ENCODE results near the gene EBLN2.

The EBLN2 gene

DNA sequence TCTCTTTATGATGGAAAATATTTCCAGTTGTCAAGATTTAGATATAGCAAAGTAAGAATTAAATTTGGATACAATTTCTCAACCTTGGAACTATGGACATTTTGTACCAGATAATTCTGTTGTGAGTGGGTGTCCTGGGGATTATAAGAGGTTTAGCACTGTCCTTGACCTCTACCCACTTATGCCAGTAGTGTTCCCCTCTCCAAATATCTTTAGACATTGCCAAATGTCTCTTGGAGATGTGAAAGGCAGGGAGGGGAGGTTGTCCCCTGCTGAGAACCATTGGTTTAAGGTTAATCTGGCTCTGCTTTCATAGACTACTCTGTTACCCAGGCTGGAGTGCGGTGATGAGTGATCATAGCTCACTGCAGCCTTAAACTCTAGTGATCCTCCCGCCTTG is at the start of gene EBLN2:
TSS of gene EBLN2 (plus strand) at position 244 of the 400 bp plus-strand sequence. CDS start 423 bp downstream, outside the sequence.
- no peak for DNase-seq

DNA sequence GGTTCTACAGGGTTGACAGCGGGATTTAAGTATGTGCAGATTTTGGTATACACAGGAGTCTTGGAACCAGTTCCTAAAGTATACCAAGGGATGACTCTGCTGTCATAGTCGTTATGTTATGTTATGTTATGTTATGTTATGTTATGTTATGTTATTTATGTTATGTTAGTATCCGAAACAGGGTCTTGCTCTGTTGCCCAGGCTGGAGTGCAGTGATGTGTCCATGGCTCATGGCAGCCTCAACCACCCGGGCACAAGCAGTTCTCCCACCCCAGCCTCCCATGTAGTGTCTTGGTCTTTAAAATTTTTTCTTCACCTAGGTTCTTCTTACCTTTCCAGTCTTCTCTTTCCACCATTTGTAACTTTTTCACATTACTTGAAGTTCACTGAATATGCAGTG is 43.2 kb upstream of the EBLN2 start:
- no peak for DNase-seq

DNA sequence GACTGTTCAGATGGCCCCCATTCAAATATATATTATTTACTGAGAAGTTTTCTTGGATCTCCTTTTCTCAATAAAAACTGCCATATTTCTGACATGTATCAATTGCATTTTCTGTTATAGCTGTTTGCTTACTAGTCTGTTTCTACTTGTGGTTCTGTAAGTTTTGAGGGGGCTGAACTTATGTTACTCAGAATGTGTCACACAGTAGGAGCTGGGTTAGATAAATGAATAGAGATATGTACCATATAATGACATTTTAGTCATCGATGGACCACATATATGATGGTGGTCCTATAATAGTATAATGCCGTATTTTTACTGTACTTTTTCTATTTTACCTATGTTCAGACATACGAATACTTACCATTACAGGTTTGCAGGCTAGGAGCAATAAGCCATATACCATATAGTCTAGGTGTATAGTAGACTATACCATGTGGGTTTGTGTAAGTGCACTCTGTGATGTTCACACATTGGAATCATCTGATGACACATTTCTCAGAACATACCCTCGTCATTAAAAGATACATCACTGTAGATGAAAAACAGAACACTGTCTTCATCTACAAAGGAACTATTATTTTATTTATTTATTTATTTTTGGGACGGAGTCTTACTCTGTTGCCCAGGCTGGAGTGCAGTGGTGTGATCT is 42.5 kb upstream of the EBLN2 start:
- DNase-seq = no peak

DNA sequence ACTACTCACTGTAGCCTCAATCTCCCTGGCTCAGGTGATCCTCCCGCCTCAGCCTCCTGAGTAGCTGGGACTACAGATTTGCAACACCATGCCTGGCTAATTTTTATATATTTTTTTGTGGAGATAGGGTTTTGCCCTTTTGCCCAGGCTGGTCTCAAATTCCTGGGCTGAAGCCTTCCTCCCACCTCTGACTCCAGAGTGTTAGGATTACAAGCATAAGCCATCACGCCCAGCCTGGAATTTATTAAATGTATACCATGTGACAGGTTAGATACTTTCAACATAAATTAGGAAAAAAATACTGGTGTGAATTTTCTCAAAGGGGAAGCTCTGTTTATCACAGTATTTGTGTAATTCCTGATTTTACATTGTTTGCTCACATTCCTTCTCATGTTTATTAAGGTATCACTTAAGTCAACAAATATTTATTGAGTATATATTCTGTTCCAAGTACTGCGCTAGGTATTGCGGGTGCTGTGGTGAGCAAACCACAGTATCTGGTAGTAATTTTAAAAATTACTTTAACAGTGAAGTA is 40.1 kb upstream of the EBLN2 start:
- DNase-seq = no peak

DNA sequence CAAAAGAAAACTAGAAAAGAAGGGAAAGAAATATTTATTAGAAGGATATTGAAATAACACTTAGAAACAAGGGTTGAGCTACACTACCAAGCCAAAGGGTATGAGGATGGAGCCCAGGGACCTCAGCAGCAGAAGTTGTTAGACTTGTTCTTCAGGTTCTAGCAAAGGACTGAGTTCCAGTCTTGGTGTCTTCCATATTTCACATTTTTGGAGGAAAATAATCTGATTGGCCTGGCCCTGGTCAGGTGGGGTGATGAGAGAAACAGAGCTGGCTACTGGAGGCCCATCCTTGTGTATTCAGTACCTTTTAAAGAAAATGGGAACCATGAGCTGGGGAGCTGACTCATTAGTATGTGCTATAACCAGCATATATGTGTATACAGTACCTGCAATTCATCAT is 36.6 kb upstream of the EBLN2 start:
- no peak for DNase-seq

DNA sequence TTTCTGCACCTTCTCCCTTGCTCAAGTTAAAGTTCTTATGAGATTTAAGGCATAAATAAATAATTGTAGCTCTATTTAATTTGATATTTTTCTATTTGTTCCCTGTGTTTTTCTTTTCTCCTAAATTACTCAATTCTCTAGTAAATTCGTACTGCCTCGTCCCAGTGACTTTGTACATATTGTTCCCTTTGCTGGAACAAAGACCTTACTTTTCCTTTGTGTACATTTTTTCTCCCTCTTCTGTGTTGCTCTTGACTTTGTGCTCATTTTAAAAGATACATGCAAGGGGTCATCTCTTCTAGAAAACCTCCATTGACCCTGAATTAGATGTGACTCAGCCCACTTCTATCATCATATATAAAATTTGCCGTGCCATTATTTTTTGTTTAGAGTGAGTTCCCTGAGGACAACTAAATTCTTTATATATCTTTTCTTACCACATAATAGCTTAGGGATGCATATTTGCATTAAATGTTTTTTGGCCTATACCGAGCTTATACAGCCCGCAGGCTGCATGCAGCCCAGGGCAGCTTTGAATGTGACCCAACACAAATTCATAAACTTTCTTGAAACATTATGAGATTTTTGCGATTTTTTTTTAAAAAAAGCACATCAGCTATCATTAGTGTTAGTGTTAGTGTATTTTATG is 35.2 kb upstream of the EBLN2 start:
- no peak for DNase-seq

DNA sequence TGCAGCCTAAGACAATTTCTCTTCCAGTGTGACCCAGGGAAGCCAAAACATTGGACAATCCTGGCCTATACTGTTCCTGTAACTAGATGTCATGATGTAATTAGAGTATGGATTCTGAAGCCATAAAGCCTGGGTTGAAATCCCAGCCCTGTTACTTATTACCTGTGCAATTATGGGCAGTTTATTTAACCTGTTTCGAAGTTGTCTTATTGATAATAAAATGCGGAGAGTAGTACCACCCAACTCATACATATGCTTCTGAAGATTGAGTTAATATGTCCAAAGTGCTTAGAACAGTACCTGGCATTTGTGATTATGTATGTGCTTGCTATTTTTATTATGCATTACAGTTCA is 34.7 kb upstream of the EBLN2 start:
- DNase-seq = no peak

DNA sequence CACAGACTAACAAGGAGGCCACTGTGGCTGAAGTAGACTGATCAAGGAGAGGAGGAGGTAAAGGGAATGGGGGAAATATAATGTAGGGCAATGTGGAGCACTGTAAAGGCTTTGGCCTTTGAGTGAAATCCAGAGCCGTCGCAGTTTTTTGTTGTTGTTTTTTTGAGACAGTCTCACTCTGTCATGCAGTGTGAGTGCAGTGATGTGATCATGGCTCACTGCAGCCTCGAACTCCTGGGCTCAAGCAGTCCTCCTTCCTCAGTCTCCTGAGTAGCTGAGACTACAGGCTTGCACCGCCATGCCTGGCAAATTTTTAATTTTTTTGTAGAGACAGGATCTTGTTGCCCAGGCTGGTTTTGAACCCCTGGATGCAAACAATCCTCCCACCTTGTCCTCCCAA is 32.7 kb upstream of the EBLN2 start:
- DNase-seq = no peak

DNA sequence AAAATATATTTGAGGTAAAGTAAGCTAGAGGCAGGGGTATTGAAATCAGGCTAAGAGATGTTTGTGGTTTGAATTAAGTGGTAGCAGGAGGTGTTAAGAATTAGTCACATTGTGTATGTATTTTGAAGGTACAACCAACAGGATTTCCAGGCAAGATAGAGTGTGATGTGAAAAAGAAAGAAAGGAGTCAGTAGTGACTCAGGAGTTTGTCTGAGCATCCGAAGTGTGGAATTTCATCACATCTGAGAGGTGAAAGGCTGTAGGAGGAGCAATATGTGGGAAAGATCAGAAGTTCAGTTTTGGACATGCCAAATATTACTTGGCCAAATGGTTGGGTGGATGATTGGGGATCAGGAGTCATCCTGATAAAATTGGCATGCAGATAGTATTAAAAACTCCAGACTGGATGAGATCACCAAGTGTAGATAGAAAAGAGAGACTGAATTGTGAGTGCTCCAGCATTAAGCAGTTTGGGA is 32.1 kb upstream of the EBLN2 start:
- no peak for DNase-seq

DNA sequence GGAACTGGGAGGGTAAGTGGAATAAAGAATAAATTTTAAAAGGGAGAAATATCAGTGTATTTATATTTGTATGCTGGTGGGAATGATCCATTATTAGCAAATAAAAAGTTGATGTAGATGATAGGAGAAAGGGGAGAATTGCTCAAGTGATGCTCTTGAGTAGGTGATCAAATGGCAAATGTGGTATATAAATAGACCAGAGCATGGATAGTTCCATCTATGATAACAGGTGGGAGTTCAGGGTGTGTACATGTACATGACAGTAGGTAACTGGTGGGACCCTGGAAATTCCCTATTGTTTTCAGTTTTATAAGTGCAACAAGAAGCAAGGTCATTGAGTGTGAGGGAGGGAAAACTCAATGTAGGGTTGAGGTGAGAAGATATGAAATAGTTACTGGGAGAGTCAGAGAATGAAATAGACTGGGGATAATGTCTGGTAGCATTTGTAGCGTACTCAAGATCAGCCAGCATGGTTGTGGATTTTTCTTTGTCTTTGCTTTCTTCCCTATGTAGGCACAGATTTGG is 31.3 kb upstream of the EBLN2 start:
- DNase-seq = no peak

DNA sequence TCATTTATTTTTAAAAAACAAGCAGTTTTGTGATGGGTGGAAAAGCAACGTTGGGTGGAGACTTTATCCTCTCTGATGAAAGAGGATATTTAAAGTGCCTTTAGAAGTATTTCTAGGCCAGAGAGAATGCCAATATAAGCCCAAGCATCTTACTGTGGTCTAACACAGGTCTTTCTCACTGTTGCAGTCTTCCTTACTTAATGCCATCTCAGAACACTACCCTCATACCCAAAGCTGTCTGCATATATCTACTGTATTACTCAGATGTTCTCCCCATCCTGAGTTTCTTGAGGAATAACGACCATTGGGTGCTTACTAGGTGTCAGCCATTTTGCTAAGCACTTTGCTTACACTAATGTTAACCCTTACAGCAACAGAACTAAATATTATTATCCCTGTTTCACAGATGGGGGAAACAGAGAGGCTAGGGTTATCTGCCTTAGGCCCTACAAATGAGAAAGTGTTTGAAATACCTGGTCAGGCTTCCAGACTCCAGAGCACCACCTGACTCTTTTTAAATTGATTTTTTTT is 29.8 kb upstream of the EBLN2 start:
- DNase-seq = no peak

DNA sequence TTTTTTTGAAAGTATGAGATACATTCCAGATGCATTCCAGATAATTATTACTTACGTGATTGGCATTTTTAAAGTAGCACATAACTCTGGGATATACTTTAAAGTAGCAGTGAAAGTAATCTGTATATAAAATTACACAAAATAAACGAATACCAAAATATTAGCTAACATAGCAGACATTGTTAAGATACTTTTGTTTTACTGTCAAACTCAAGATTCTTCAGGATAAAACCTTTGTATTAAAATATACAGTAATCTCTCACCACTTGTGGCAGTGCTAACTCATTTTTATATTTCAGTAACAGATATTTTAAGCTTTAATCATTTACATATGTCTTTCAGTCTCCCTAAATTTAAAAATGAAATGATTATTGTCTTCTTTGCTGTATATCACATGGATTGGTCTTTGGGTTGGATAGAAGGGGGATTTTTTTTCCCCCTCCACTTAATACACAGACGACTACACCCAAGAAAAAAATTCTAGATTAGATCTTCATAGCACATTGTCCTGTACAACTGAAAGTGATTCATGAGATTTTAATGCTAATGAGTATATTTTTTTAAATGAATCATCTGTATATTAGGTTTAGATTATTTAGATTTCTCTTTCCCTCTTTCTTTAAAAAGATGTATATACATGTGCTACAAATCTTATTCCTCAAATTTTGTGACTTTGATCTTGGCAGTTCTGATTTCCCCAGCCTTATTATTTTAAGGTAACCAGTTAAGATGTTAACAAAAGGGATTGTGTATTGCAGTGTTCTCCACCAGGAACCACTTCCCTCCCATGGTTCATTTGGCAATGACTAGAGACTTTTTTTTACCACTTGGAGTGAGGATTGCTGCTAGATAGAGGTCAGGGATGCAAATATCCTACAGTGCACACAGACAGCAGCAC is 24.5 kb upstream of the EBLN2 start:
- DNase-seq = no peak

DNA sequence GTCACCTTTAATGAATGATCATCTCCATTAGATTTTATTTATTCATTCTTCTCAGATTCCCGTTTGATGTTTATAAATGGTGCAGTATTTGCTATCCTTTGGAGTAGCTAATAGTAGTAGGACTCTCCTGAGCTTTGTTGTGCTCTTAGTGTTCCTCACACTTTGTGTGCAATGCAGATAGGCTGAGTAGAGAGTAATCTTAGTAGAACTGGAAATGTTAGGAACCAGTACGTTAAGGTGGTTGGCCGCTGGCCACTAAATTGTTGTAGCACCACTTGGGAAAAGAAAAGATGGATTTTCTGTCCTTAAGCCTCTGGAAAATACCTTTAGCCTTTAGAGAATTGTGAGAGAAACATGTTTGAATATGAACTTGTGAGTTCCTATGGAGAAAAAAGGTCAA is 19.9 kb upstream of the EBLN2 start:
- no peak for DNase-seq

DNA sequence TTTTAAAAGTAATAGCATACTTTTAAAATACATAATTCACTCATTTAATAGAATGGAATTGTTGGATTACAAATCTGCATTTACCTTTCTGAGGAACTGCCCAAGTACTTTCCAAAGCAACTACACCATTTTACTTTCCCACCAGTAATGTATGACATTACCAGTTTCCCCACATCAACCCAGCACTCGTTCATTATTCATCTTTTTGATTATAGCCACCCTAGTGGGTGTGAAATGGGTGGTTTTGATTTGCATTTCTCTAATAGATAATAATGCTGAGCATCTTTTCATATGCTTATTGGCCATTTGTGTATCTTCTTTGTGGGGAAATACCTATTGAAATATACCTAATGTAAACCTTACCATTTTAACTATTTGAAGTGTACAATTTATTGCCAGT is 18.0 kb upstream of the EBLN2 start:
- no peak for DNase-seq

DNA sequence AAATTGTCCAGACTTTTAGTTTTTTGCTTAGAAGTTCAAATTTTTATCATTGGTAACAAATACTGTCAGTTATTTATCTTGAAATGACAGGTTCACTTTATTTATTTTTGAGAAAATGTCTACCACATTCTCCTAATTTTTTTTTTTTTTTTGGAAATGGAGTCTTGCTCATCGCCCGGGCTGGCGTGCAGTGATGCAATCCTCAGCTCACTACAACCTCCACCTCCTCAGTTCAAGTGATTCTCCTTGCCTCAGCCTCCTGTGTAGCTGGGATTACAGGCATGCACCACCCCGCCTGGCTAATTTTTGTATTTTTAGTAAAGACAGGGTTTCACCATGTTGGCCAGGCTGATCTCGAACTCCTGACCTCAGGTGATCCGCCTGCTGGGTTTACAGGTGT is 16.1 kb upstream of the EBLN2 start:
- DNase-seq = no peak

DNA sequence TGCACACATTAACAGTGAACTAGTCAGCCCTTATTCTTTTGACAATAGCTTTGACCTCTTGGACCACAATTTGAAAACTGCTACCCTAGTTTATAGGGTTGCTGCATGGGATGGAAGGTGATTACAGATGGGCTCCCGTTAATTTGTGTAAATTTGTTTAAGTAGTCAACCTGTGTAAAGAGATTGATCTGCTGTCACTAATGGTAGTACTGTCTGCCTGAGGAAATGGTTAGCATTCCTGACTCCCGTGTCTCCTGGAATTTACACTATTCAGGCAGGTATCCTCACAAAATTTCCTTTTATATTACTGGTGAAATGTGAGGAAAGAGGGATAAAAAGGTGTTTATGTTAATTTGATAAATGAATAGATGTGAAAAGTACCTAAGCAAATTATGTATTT is 15.3 kb upstream of the EBLN2 start:
- DNase-seq = no peak

DNA sequence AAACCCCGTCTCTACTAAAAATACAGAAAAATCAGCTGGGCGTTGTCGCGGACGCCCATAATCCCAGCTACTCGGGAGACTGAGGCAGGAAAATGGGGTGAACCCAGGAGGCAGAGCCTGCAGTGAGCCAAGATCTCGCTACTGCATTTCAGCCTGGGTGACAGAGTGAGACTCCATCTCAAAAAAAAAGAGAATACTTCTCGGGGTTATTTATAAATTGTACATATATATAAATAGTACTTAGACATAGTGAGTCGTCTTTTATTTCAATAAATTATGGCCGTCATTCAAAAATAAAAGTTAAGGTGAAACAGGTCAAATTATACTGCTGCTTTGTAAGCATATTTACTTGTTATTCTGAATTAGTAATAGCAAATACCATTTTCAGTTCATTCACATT is 12.1 kb upstream of the EBLN2 start:
- DNase-seq = no peak

DNA sequence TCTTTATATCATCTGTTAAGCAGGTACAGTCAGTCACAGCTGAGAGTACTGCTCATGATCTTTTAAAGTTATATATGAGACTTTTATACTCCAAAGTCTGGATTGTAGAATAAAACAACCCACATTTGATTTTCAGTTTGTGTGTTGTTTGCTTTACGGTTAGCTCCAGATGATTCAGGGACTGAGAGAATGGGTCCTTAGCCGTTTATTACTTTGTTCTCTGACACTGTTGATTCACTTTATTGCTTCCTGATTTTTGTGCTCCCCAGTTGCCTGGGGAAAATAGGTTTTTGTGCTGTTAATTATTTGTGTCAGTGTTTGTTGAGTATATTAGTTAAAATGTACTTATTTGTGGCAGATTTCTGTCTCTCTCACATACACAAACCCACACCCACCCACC is 8.6 kb upstream of the EBLN2 start:
- no peak for DNase-seq

DNA sequence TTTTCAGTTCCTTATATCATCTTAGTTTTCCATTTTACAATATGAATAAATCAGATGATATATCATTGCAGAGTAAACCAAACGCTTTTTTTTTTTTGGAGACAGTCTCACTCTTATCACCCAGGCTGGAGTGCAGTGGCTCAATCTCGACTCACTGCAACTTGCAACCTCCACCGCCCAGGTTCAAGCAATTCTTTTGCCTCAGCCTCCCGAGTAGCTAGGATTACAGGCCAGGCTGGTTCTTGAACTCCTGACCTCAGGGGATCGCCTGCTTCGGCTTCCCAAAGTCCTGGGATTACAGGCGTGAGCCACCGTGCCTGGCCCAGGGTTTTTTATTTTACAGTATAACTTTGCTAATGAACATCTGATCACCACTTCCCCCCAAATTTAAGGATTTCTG is 5.9 kb upstream of the EBLN2 start:
- DNase-seq = no peak

DNA sequence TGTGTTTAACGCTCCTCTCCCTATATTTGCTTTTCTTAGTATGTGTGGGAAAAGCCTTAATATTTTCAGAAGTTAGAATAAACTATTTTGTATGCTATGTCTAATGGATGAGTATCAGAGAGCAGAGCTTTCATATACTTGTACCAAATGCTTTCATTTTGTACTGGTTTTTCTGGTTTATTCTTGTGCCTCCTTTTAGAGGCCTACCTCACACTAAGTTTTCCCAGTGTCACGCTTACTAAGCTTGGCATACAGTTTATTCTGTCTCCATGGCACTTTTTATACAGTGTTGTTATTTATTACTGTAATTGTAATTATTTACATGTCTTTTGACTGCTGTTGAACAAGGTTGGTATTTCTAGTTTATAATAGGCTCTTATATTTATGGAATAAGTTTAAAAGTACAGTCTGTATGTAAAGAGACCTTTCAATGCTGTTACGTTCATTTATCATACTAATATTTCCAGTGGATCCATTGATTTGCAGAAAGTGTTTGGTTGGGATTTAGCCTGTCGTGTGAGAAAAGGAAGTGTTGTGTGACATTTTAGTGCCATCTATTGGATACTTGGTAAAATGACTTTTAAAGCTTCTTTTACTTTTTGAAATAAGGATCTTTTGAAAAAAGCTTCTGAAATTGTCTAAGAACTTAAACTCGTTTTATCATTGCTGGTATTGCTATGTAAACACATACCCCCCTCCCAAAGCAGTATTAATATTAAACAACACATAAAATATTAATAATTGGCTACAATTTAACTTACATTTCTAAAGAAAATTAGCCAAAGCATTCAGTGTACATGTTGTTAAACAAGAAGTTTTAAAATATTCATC is 5.2 kb upstream of the EBLN2 start:
- DNase-seq = peak; percentile 5

DNA sequence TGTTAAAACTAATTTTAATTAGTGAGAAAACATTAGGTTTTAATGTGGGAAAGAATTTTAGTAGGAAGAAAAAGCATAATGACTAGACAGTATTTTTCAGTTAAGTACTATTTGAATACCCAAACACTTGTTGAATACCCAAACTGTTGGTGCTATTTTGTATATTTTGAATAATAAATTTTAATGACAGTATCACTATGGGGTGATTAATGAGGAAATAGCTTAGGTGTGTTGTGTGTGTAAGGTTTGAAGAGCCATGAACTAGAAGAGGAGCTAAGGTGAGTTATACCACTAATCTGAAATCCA is 4.7 kb upstream of the EBLN2 start:
- no peak for DNase-seq

DNA sequence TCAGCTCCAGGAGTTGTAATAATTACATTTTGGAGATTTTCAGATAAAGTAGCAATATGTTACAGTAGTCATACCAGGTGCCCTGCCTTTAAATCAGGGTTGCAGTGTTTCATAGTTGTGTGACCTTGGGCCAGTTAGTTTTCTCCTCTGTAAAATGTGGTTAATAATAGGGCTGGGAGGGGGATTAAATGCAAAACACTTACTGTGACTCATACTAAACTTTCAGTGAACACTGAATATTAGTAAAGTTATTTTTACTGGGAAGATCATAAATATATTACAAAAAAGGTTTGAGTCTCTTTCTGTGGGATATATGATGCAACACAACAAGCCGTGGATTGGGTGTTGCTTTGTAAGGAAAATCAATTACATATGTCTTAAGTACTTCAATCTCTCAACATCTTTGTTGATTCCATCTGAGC is 1.1 kb upstream of the EBLN2 start:
- no peak for DNase-seq
